ENCODE results near the gene MAVS.

DNA sequence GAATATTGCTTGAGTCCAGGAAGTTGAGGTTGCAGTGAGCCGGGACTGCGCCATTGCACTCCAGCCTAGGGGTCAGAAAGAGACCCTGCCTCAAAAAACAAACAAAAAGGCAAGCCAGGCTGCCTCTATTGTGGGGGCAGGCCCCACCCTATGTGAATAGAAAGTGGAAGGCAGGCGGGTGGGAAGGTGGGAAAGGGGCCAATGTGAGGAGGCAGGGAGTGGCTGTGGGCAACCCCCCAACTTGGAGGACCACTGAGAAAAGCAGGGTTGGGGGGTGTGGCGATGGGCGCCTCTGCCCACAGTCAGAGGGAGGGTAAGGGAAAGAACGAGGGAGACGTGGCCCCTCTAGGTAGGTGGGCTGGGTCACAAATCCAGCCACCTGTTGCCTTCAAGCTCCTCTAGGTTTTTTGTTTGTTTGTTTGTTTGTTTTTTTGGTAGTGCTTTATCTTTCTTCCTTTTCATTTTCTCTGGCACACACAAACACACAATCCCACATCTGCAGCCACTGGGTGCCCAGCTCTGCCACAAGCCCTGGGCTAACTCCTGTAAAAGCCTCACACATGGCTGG, 31.6 kb upstream of the MAVS start:
- TF ChIP-seq, protein P1, sequence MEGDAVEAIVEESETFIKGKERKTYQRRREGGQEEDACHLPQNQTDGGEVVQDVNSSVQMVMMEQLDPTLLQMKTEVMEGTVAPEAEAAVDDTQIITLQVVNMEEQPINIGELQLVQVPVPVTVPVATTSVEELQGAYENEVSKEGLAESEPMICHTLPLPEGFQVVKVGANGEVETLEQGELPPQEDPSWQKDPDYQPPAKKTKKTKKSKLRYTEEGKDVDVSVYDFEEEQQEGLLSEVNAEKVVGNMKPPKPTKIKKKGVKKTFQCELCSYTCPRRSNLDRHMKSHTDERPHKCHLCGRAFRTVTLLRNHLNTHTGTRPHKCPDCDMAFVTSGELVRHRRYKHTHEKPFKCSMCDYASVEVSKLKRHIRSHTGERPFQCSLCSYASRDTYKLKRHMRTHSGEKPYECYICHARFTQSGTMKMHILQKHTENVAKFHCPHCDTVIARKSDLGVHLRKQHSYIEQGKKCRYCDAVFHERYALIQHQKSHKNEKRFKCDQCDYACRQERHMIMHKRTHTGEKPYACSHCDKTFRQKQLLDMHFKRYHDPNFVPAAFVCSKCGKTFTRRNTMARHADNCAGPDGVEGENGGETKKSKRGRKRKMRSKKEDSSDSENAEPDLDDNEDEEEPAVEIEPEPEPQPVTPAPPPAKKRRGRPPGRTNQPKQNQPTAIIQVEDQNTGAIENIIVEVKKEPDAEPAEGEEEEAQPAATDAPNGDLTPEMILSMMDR (IDR thresholded peaks at IDR 0.05; ENCODE audit: borderline replicate concordance, extremely low read depth, low read length, poor library complexity, severe bottlenecking) = no peak
- TF ChIP-seq EZH2 (IDR thresholded peaks at IDR 0.05; ENCODE audit: borderline replicate concordance, low read depth, low read length, severe bottlenecking) = no peak

Measured in DND-41 (cell line).